Measurements from ENCODE around the gene SEMA5B. TPM values are rescaled to one million over a fixed set of nuclear protein-coding genes. Genes with fewer than 3 reads are reported as not detected.

Gene SEMA5B
- polyA plus RNA-seq, 1 of the 3 experiments (the other 2 are of a cell fraction): 0.43 TPM

DNA sequence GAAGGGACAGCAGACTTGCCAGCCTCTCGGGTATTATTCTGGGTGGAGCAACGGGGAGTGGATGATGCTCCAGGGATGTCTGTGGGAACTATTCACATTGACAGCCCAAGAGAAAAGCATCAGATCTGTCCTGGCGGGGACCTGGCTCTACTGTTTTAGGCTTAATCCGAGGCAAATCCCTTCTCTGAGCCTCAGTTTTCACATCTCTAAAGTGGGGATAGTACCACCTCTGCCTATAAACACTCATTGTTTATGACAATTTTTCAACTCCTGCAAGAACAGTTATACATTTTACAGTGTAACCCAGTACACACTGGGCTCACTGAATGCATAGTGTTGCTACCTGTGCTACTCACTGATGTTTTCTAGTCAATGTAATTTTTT is 48.5 kb upstream of the SEMA5B start:
- Histone ChIP-seq H3K79me2 (ENCODE audit: insufficient read depth) (peaks cover 90% of the 10 kb centered on the region), H3K9ac (no peak overlapping the region), H3K4me3 (ENCODE audit: low read depth in 2 of 2, low read length in 1 of 2) (no peak overlapping the region), H3K4me2 (0 out of 2 replicates have a peak overlapping the region, but pooled peaks have one; percentile 19), H3K9me3 (no peaks in the 10 kb centered on the region), H3K27me3 (ENCODE audit: insufficient read depth) (no peaks in the 10 kb centered on the region), H3K27ac (ENCODE audit: low read depth in 2 of 2, low read length in 1 of 2) (peak overlapping the region in 1 of 2 experiments; percentile 80; a peak in 2 of 4 replicates), H3K36me3 (replicated peaks in 1 of 2; ENCODE audit: control insufficient read depth in 1 of 2, insufficient read depth in 2 of 2, low read length in 1 of 2) (no peaks in the 10 kb centered on the region), H4K20me1 (ENCODE audit: insufficient read depth) (peaks cover 86% of the 10 kb centered on the region), H2AFZ (ENCODE audit: low read depth) (no peak overlapping the region), H3K4me1 (ENCODE audit: control insufficient read depth in 1 of 2, insufficient read depth in 2 of 2, low read depth in 1 of 2, low read length in 1 of 2) (peaks cover 29 to 52% of the 10 kb centered on the region in 2 experiments), H3F3A (replicated peaks; ENCODE audit: insufficient read depth) (peaks cover 18% of the 10 kb centered on the region), H3K9me2 (no peaks in the 10 kb centered on the region)
- TF ChIP-seq, protein P1, sequence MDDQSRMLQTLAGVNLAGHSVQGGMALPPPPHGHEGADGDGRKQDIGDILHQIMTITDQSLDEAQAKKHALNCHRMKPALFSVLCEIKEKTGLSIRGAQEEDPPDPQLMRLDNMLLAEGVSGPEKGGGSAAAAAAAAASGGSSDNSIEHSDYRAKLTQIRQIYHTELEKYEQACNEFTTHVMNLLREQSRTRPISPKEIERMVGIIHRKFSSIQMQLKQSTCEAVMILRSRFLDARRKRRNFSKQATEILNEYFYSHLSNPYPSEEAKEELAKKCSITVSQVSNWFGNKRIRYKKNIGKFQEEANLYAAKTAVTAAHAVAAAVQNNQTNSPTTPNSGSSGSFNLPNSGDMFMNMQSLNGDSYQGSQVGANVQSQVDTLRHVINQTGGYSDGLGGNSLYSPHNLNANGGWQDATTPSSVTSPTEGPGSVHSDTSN (IDR thresholded peaks at IDR 0.05): no peak
- TF ChIP-seq EZH2phosphoT487 (IDR thresholded peaks at IDR 0.05; ENCODE audit: borderline replicate concordance, low read depth) (no peak), SMC3 (IDR thresholded peaks at IDR 0.05; ENCODE audit: low read depth, low read length) (no peak), FOXJ3 (CRISPR knock-in tag; IDR thresholded peaks at IDR 0.05) (no peak), RXRA (IDR thresholded peaks at IDR 0.05; ENCODE audit: borderline replicate concordance, low read depth) (no peak), EP300 (IDR thresholded peaks at IDR 0.05; ENCODE audit: borderline replicate concordance in 1 of 2, low read depth in 1 of 2, low read length in 1 of 2) (no peak), MXI1 (IDR thresholded peaks at IDR 0.05; ENCODE audit: low read depth, low read length) (no peak), GABPA (IDR thresholded peaks at IDR 0.05; ENCODE audit: low read depth) (no peak), TCF12 (IDR thresholded peaks at IDR 0.05) (no peak)
- TF ChIP-seq, protein P2, sequence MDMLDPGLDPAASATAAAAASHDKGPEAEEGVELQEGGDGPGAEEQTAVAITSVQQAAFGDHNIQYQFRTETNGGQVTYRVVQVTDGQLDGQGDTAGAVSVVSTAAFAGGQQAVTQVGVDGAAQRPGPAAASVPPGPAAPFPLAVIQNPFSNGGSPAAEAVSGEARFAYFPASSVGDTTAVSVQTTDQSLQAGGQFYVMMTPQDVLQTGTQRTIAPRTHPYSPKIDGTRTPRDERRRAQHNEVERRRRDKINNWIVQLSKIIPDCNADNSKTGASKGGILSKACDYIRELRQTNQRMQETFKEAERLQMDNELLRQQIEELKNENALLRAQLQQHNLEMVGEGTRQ (IDR thresholded peaks at IDR 0.05; ENCODE audit: borderline replicate concordance, low read depth, low read length): no peak
- TF ChIP-seq, protein P3, sequence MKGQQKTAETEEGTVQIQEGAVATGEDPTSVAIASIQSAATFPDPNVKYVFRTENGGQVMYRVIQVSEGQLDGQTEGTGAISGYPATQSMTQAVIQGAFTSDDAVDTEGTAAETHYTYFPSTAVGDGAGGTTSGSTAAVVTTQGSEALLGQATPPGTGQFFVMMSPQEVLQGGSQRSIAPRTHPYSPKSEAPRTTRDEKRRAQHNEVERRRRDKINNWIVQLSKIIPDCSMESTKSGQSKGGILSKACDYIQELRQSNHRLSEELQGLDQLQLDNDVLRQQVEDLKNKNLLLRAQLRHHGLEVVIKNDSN (IDR thresholded peaks at IDR 0.05; ENCODE audit: borderline replicate concordance, low read depth): no peak
- TF ChIP-seq, protein P4, sequence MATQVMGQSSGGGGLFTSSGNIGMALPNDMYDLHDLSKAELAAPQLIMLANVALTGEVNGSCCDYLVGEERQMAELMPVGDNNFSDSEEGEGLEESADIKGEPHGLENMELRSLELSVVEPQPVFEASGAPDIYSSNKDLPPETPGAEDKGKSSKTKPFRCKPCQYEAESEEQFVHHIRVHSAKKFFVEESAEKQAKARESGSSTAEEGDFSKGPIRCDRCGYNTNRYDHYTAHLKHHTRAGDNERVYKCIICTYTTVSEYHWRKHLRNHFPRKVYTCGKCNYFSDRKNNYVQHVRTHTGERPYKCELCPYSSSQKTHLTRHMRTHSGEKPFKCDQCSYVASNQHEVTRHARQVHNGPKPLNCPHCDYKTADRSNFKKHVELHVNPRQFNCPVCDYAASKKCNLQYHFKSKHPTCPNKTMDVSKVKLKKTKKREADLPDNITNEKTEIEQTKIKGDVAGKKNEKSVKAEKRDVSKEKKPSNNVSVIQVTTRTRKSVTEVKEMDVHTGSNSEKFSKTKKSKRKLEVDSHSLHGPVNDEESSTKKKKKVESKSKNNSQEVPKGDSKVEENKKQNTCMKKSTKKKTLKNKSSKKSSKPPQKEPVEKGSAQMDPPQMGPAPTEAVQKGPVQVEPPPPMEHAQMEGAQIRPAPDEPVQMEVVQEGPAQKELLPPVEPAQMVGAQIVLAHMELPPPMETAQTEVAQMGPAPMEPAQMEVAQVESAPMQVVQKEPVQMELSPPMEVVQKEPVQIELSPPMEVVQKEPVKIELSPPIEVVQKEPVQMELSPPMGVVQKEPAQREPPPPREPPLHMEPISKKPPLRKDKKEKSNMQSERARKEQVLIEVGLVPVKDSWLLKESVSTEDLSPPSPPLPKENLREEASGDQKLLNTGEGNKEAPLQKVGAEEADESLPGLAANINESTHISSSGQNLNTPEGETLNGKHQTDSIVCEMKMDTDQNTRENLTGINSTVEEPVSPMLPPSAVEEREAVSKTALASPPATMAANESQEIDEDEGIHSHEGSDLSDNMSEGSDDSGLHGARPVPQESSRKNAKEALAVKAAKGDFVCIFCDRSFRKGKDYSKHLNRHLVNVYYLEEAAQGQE (IDR thresholded peaks at IDR 0.05; ENCODE audit: low read depth, low read length): no peak
- ChIA-PET POLR2A (interaction anchor here (1.5 kb wide), 1 partner anchor 9 kb away, joined by 9 read pairs; the partner anchor contains the start of gene PDIA5), CTCF (interaction anchor here (0.8 to 2.1 kb wide), 6 partner anchors 10 to 135 kb away, joined by 3 to 13 read pairs (median 3); partner anchors contain the start of gene SEMA5B)
- DNase-seq: no peak
- WGBS (ENCODE audit: low lambda C conversion rate): 92% methylated on average over 4 of the region's 4 CpGs
